Tibial nerve (tissue), 4 donors: ENCODE measurements around the gene COA8.

ENCODE experiments used
- EP300 ChIP-seq, 2 donors: sonication (generic); formaldehyde crosslinking; IDR thresholded peaks; one replicate each; pipeline ENCODE4 v1.6.1; 2017; ENCODE audit warnings: antibody characterized with exemption in 2 of 2, mild to moderate bottlenecking in 1 of 2
- POLR2A ChIP-seq, 2 donors: fragments of 450-650 bp; IDR thresholded peaks; one replicate each; pipeline ENCODE4 v1.6.1; 2017; ENCODE audit warnings: antibody characterized with exemption in 2 of 2, mild to moderate bottlenecking in 2 of 2, moderate library complexity in 2 of 2
- TF ChIP-seq, protein P1 (sequence below), 5 experiments: fragments of 200-600 bp in 3 of 5; fragments of 450-650 bp in 2 of 5; sonication (generic) in 3 of 5; IDR thresholded peaks; one replicate each; pipeline ENCODE4 v1.5.1; 2016 to 2019; ENCODE audit warnings: antibody characterized with exemption in 5 of 5, mild to moderate bottlenecking in 3 of 5, moderate library complexity in 2 of 5

DNA sequence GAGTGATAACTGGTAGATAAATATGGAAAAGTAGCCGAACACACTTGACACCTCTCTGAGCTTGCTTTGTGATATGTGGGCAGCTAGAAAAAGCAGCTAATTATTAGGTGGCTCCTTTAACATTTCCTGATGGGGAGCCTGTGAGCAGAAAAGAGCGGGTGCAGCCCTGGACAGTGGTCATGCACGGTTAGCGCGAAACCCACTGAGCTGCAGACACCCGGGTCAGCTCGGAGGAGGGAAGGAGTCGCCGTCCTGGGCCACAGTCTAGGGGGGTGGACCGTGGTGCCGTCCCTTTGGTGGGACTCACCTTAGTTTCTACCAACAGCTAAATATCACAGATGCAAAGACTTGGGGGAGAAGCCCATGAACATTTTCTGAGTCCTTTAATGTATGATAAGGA lies 6.6 kb downstream of the COA8 start:
- TF ChIP-seq POLR2A (IDR thresholded peaks at IDR 0.05) (no peak), EP300 (IDR thresholded peaks at IDR 0.05) (no peak)
- TF ChIP-seq, protein P1, sequence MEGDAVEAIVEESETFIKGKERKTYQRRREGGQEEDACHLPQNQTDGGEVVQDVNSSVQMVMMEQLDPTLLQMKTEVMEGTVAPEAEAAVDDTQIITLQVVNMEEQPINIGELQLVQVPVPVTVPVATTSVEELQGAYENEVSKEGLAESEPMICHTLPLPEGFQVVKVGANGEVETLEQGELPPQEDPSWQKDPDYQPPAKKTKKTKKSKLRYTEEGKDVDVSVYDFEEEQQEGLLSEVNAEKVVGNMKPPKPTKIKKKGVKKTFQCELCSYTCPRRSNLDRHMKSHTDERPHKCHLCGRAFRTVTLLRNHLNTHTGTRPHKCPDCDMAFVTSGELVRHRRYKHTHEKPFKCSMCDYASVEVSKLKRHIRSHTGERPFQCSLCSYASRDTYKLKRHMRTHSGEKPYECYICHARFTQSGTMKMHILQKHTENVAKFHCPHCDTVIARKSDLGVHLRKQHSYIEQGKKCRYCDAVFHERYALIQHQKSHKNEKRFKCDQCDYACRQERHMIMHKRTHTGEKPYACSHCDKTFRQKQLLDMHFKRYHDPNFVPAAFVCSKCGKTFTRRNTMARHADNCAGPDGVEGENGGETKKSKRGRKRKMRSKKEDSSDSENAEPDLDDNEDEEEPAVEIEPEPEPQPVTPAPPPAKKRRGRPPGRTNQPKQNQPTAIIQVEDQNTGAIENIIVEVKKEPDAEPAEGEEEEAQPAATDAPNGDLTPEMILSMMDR (IDR thresholded peaks at IDR 0.05): no peak
